ENCODE results near the gene CACNB2.

Gene CACNB2

DNA sequence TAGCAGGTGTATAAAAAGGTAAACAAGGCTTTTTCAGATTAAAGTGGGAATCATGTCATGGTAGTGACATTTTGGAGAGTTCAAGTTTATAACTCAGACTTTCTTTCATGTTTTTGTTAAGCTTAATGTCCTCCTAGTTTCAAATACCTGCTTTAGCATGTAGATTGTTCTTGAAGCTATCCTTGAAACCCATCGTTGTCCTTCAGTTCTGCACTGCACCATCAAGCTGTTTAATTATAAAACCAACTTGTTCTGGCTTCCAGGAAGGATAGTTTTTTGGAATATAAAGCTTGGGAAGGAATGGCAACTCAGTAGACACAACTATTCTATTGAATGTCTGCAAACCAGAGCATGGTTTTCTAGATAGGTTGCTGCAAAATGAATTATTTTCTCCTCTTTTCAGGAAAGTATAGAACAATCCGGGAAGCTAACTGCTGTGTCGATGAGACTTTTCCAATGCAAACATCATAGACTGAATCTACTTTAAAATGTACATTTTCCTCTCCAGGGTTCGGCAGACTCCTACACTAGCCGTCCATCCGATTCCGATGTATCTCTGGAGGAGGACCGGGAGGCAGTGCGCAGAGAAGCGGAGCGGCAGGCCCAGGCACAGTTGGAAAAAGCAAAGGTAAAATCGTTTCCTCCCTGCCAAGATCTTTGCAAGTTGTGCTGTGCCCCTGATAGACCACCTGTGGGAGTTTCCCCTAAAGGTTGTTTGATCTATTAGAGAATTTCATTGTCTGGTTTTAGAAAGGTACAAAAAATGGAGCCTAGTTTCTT, 261.4 kb downstream of the CACNB2 start:
- Histone ChIP-seq H3K36me3 (ENCODE audit: control insufficient read depth, insufficient read depth, low read length) (no peaks in the 10 kb centered on the region), H3K4me3 (ENCODE audit: insufficient read depth, low read depth, low read length, poor library complexity, severe bottlenecking) (no peak overlapping the region), H3K27me3 (replicated peaks; ENCODE audit: control insufficient read depth, insufficient read depth, low read length, poor library complexity, severe bottlenecking) (no peaks in the 10 kb centered on the region), H3K27ac (ENCODE audit: insufficient read depth, low read length, poor library complexity, severe bottlenecking) (no peak overlapping the region), H3K4me1 (ENCODE audit: control insufficient read depth, insufficient read depth, low read length, poor library complexity, severe bottlenecking) (no peaks in the 10 kb centered on the region), H3K9me3 (ENCODE audit: control insufficient read depth, low read length) (no peaks in the 10 kb centered on the region)
- no peak for DNase-seq

DNA sequence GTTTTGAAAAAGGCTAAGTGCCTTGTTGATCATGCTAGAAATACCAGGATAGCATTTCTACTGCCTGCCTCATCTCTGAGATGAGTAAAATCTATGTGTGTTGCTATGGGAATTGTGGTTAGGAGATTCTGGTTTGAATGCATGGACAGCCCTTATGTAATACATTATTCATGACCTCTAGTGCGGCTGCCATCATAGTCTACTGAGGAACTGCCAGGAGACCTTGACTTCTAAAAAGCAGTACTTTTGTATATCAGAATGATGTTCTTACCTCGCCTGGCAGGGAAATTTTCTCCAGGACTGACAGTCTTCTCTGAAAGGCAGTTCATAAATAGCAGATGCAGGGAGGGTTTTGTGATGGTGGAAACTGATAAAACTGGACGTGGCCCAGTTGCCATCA, 262.6 kb downstream of the CACNB2 start:
- H3K4me3 ChIP-seq (ENCODE audit: insufficient read depth, low read depth, low read length, poor library complexity, severe bottlenecking): no peak overlapping the region
- no peak for DNase-seq
- no peaks in the 10 kb centered on the region for H3K27me3 ChIP-seq (replicated peaks; ENCODE audit: control insufficient read depth, insufficient read depth, low read length, poor library complexity, severe bottlenecking)
- no peaks in the 10 kb centered on the region for H3K4me1 ChIP-seq (ENCODE audit: control insufficient read depth, insufficient read depth, low read length, poor library complexity, severe bottlenecking)
- no peaks in the 10 kb centered on the region for H3K9me3 ChIP-seq (ENCODE audit: control insufficient read depth, low read length)
- no peak overlapping the region for H3K27ac ChIP-seq (ENCODE audit: insufficient read depth, low read length, poor library complexity, severe bottlenecking)
- no peaks in the 10 kb centered on the region for H3K36me3 ChIP-seq (ENCODE audit: control insufficient read depth, insufficient read depth, low read length)

DNA sequence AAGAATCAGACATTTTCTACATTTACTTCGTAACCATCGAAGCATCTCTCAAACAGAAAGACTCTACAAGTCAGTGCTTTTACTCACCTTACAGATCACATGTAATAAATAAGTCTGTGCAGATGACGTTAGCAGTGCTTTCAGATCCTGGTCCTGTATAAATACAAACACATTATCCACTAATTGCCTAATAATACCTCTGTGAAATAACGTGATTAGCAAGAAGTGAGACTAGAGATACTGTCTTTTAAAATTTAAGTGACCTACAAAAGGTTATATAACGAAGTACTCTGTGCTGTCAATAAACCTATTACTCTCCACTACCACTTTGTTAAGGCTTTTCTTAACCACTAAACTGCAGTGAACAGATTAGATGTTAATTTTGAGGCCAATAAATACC, 264.3 kb downstream of the CACNB2 start:
- no peaks in the 10 kb centered on the region for H3K4me1 ChIP-seq (ENCODE audit: control insufficient read depth, insufficient read depth, low read length, poor library complexity, severe bottlenecking)
- H3K36me3 ChIP-seq (ENCODE audit: control insufficient read depth, insufficient read depth, low read length): no peaks in the 10 kb centered on the region
- H3K27me3 ChIP-seq (replicated peaks; ENCODE audit: control insufficient read depth, insufficient read depth, low read length, poor library complexity, severe bottlenecking): no peaks in the 10 kb centered on the region
- no peak overlapping the region for H3K27ac ChIP-seq (ENCODE audit: insufficient read depth, low read length, poor library complexity, severe bottlenecking)
- DNase-seq: no peak
- H3K4me3 ChIP-seq (ENCODE audit: insufficient read depth, low read depth, low read length, poor library complexity, severe bottlenecking): no peak overlapping the region
- no peaks in the 10 kb centered on the region for H3K9me3 ChIP-seq (ENCODE audit: control insufficient read depth, low read length)

DNA sequence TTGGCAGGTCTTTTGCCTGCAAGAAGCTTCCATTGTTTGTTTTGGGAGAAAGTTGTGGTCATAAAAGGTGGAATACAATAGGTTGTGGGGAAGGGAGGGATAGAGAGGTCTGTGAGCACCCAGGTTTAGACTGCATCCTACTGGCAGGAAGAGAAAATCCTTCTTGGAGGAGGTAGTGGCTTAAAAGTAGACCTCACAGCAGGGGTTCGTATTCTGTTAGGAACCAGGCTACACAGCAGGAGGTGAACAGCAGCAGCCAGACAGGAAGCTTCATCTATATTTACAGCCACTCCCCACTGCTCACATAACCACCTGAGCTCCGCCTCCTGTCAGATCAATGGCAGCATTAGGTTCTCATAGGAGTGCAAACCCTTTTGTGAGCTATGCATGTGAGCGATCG, 265.9 kb downstream of the CACNB2 start:
- H3K27me3 ChIP-seq (replicated peaks; ENCODE audit: control insufficient read depth, insufficient read depth, low read length, poor library complexity, severe bottlenecking): no peaks in the 10 kb centered on the region
- no peaks in the 10 kb centered on the region for H3K9me3 ChIP-seq (ENCODE audit: control insufficient read depth, low read length)
- DNase-seq: no peak
- H3K36me3 ChIP-seq (ENCODE audit: control insufficient read depth, insufficient read depth, low read length): no peaks in the 10 kb centered on the region
- no peak overlapping the region for H3K4me3 ChIP-seq (ENCODE audit: insufficient read depth, low read depth, low read length, poor library complexity, severe bottlenecking)
- no peaks in the 10 kb centered on the region for H3K4me1 ChIP-seq (ENCODE audit: control insufficient read depth, insufficient read depth, low read length, poor library complexity, severe bottlenecking)
- no peak overlapping the region for H3K27ac ChIP-seq (ENCODE audit: insufficient read depth, low read length, poor library complexity, severe bottlenecking)

GRCh38 chr10:18409599-18410397, 269.6 kb downstream of the CACNB2 start:
- no peaks in the 10 kb centered on the region for H3K36me3 ChIP-seq (ENCODE audit: control insufficient read depth, insufficient read depth, low read length)
- DNase-seq: no peak
- no peaks in the 10 kb centered on the region for H3K4me1 ChIP-seq (ENCODE audit: control insufficient read depth, insufficient read depth, low read length, poor library complexity, severe bottlenecking)
- H3K9me3 ChIP-seq (ENCODE audit: control insufficient read depth, low read length): no peaks in the 10 kb centered on the region
- H3K27ac ChIP-seq (ENCODE audit: insufficient read depth, low read length, poor library complexity, severe bottlenecking): no peak overlapping the region
- no peaks in the 10 kb centered on the region for H3K27me3 ChIP-seq (replicated peaks; ENCODE audit: control insufficient read depth, insufficient read depth, low read length, poor library complexity, severe bottlenecking)
- no peak overlapping the region for H3K4me3 ChIP-seq (ENCODE audit: insufficient read depth, low read depth, low read length, poor library complexity, severe bottlenecking)

DNA sequence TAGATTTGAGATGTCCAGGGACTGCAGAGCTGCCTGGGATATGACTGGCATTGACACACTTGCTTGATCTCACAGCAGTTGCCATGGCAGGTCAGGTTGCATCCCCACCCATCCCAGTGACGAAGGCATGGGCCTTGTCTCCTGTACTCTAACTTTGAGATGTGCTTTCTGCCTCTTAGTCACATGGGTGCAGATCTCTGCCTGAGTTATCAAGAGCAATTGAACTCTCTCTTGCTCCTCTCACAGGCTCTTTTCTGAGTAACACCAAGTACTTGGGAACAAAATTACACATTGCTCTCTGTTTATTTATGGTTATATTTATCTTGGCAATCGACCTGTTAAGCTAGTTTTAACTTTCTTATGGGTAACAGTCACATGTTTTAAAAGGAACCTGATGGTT, 273.8 kb downstream of the CACNB2 start:
- Histone ChIP-seq H3K9me3 (ENCODE audit: control insufficient read depth, low read length) (no peaks in the 10 kb centered on the region), H3K4me3 (ENCODE audit: insufficient read depth, low read depth, low read length, poor library complexity, severe bottlenecking) (no peak overlapping the region), H3K36me3 (ENCODE audit: control insufficient read depth, insufficient read depth, low read length) (no peaks in the 10 kb centered on the region), H3K27me3 (replicated peaks; ENCODE audit: control insufficient read depth, insufficient read depth, low read length, poor library complexity, severe bottlenecking) (no peaks in the 10 kb centered on the region), H3K27ac (ENCODE audit: insufficient read depth, low read length, poor library complexity, severe bottlenecking) (no peak overlapping the region), H3K4me1 (ENCODE audit: control insufficient read depth, insufficient read depth, low read length, poor library complexity, severe bottlenecking) (no peaks in the 10 kb centered on the region)
- DNase-seq: no peak

- H3K27ac ChIP-seq (ENCODE audit: insufficient read depth, low read length, poor library complexity, severe bottlenecking): no peak overlapping the region
- no peaks in the 10 kb centered on the region for H3K36me3 ChIP-seq (ENCODE audit: control insufficient read depth, insufficient read depth, low read length)
- no peaks in the 10 kb centered on the region for H3K9me3 ChIP-seq (ENCODE audit: control insufficient read depth, low read length)
- DNase-seq: no peak
- H3K4me1 ChIP-seq (ENCODE audit: control insufficient read depth, insufficient read depth, low read length, poor library complexity, severe bottlenecking): no peaks in the 10 kb centered on the region
- no peaks in the 10 kb centered on the region for H3K27me3 ChIP-seq (replicated peaks; ENCODE audit: control insufficient read depth, insufficient read depth, low read length, poor library complexity, severe bottlenecking)
- H3K4me3 ChIP-seq (ENCODE audit: insufficient read depth, low read depth, low read length, poor library complexity, severe bottlenecking): no peak overlapping the region
These were observed 277.8 kb downstream of the CACNB2 start for GRCh38 chr10:18417950-18418527.

- DNase-seq: no peak
- Histone ChIP-seq H3K9me3 (ENCODE audit: control insufficient read depth, low read length) (no peaks in the 10 kb centered on the region), H3K27me3 (replicated peaks; ENCODE audit: control insufficient read depth, insufficient read depth, low read length, poor library complexity, severe bottlenecking) (no peaks in the 10 kb centered on the region), H3K4me1 (ENCODE audit: control insufficient read depth, insufficient read depth, low read length, poor library complexity, severe bottlenecking) (no peaks in the 10 kb centered on the region), H3K36me3 (ENCODE audit: control insufficient read depth, insufficient read depth, low read length) (no peaks in the 10 kb centered on the region), H3K27ac (ENCODE audit: insufficient read depth, low read length, poor library complexity, severe bottlenecking) (no peak overlapping the region), H3K4me3 (ENCODE audit: insufficient read depth, low read depth, low read length, poor library complexity, severe bottlenecking) (no peak overlapping the region)
These were observed 278.5 kb downstream of the CACNB2 start for GRCh38 chr10:18418541-18419215.

GRCh38 chr10:18419945-18420344, 279.7 kb downstream of the CACNB2 start:
- no peaks in the 10 kb centered on the region for H3K27me3 ChIP-seq (replicated peaks; ENCODE audit: control insufficient read depth, insufficient read depth, low read length, poor library complexity, severe bottlenecking)
- no peaks in the 10 kb centered on the region for H3K36me3 ChIP-seq (ENCODE audit: control insufficient read depth, insufficient read depth, low read length)
- H3K4me1 ChIP-seq (ENCODE audit: control insufficient read depth, insufficient read depth, low read length, poor library complexity, severe bottlenecking): no peaks in the 10 kb centered on the region
- H3K4me3 ChIP-seq (ENCODE audit: insufficient read depth, low read depth, low read length, poor library complexity, severe bottlenecking): no peak overlapping the region
- H3K27ac ChIP-seq (ENCODE audit: insufficient read depth, low read length, poor library complexity, severe bottlenecking): no peak overlapping the region
- no peak for DNase-seq
- no peaks in the 10 kb centered on the region for H3K9me3 ChIP-seq (ENCODE audit: control insufficient read depth, low read length)
